GM13977 (cell line): ENCODE data around the gene EXOC2.

Experiments used
- DNase-seq: peaks from one replicate; pipeline ENCODE4 v3.0.0; 2012; ENCODE audit warnings: low spot score
- CTCF ChIP-seq: IDR thresholded peaks from 2 replicates; pipeline ENCODE4 v1.5.1; 2012; ENCODE audit warnings: mild to moderate bottlenecking, control low read depth; ENCODE audit not compliant: insufficient read depth; ENCODE audit errors: extremely low read depth, missing control alignments
- in situ Hi-C: fragments of 300-500 bp; cut with MboI; formaldehyde crosslinking; loops from one replicate; pipeline ENCODE4 v1.12.0; 2022; ENCODE audit warnings: low sequenced_read_pairs, low pct_unique_long_range_greater_than_20kb, mixed read lengths, inconsistent platforms; ENCODE audit not compliant: unreplicated experiment

EXOC2 gene

GRCh38 chr6:604579-604978 is 88.4 kb downstream of the EXOC2 start:
- in situ Hi-C loops: no loop called here
- no peak for TF ChIP-seq CTCF
- DNase-seq: no peak

- in situ Hi-C loops: no loop called here
- DNase-seq: no peak
- TF ChIP-seq CTCF: no peak
These were observed 89.7 kb downstream of the EXOC2 start for GRCh38 chr6:603265-603664.

- no peak for DNase-seq
- no peak for TF ChIP-seq CTCF
- in situ Hi-C loops: loop anchor here (25.0 kb wide), 2 partner anchors 187 to 787 kb away; partner anchors contain the start of gene FOXF2
These were observed 93.1 kb downstream of the EXOC2 start for GRCh38 chr6:599576-600448.

DNA sequence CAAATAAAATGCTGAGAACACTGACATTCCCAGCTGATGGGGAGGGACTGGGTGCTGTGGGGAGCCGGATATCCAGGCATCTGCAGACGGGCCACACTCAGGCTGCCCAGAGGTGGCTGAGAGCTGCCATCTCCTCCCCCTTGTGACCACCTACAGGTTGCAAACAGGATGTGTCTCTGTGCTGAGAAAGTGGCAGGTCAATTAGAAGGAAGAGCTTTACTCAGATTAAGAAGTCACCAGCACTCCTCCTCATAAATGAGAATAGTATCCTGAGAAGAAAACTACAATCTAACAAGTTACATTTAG is 99.1 kb downstream of the EXOC2 start:
- in situ Hi-C loops: loop anchor here (25.0 kb wide), 2 partner anchors 193 to 793 kb away; partner anchors contain the start of gene FOXF2
- TF ChIP-seq CTCF: no peak
- no peak for DNase-seq

GRCh38 chr6:593139-593906 is 99.6 kb downstream of the EXOC2 start:
- TF ChIP-seq CTCF: peak; percentile 48
- in situ Hi-C loops: loop anchor here (25.0 kb wide), 2 partner anchors 194 to 794 kb away; partner anchors contain the start of gene FOXF2
- peak; percentile 65 for DNase-seq

DNA sequence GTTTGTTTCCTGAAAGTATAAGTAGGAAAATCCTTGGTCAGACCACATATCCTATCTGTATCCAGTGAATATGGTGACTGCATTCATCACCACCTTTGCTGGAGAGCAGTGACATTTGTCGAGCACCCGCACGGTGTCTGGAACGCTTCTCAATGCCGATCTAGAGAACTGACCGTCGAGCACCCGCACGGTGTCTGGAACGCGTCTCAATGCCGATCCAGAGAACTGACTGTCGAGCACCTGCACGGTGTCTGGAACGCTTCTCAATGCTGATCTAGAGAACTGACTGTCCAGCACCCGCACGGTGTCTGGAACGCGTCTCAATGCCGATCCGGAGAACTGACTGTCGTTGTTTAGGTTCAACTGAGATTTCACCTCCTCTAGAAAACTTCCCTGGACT is 103.8 kb downstream of the EXOC2 start:
- DNase-seq: no peak
- no peak for TF ChIP-seq CTCF
- in situ Hi-C loops: loop anchor here (25.0 kb wide), 2 partner anchors 198 to 798 kb away; partner anchors contain the start of gene FOXF2
